HEK293 (cell line): ENCODE data around the gene PRAF2.

Experiments
- CTCF ChIA-PET: fragments of 350-600 bp; formaldehyde crosslinking; extraction: SDS; loops from one replicate; lab custom pipeline; 2021; ENCODE audit warnings: antibody characterized with exemption; lab: Yijun Ruan, JAX
- POLR2A ChIA-PET: fragments of 300-600 bp; formaldehyde crosslinking; extraction: SDS; loops from one replicate; lab custom pipeline; 2020; ENCODE audit warnings: antibody characterized with exemption, inconsistent platforms; lab: Yijun Ruan, JAX
- H3K27ac ChIP-seq: fragments of 200-500 bp; sonication (Bioruptor generic); 2 replicates; pipeline ENCODE4 v1.5.1; 2014; ENCODE audit warnings: low read depth, low read length, control low read depth, inconsistent platforms; ENCODE audit errors: extremely low read depth
- H3K36me3 ChIP-seq, 2 experiments: fragments of 200-500 bp in 1 of 2; sonication (Bioruptor generic) in 1 of 2; 1 replicate in 1 of 2; 2 replicates in 1 of 2; pipeline ENCODE4 v1.5.1; 2014 to 2017; ENCODE audit warnings: inconsistent platforms in 2 of 2, low read length in 2 of 2; ENCODE audit not compliant: control insufficient read depth in 2 of 2, insufficient read depth in 1 of 2
- H3K4me1 ChIP-seq: fragments of 200-500 bp; sonication (Bioruptor generic); 2 replicates; pipeline ENCODE4 v1.5.1; 2014; ENCODE audit warnings: mild to moderate bottlenecking, low read length, inconsistent platforms; ENCODE audit not compliant: control insufficient read depth, insufficient read depth
- H3K4me3 ChIP-seq: 2 replicates; pipeline ENCODE4 v1.5.1; 2011; ENCODE audit warnings: low read depth, mild to moderate bottlenecking, control low read depth, low read length, moderate library complexity
- H3K9me3 ChIP-seq: fragments of 200-500 bp; sonication (Bioruptor generic); 2 replicates; pipeline ENCODE4 v1.5.1; 2014; ENCODE audit warnings: low read depth, low read length, inconsistent platforms; ENCODE audit not compliant: control insufficient read depth, insufficient read depth
- GLIS1 ChIP-seq: fragments of 450-650 bp; formaldehyde crosslinking; IDR thresholded peaks from 2 replicates; pipeline ENCODE4 v1.5.1; 2016; ENCODE audit warnings: missing biosample characterization, missing genetic modification characterization
- IKZF3 ChIP-seq: fragments of 450-650 bp; IDR thresholded peaks from 2 replicates; pipeline ENCODE4 v1.5.0; 2018; ENCODE audit warnings: missing biosample characterization, mild to moderate bottlenecking, missing genetic modification characterization, moderate library complexity
- KLF1 ChIP-seq: fragments of 450-650 bp; formaldehyde crosslinking; IDR thresholded peaks from 2 replicates; pipeline ENCODE4 v1.5.1; 2016; ENCODE audit warnings: missing biosample characterization, missing genetic modification characterization
- PRDM1 ChIP-seq: fragments of 450-650 bp; formaldehyde crosslinking; IDR thresholded peaks from 2 replicates; pipeline ENCODE4; 2016; ENCODE audit warnings: missing biosample characterization, missing genetic modification characterization
- PRDM6 ChIP-seq: fragments of 450-650 bp; formaldehyde crosslinking; IDR thresholded peaks from 2 replicates; pipeline ENCODE4 v1.5.1; 2017; ENCODE audit warnings: missing biosample characterization, missing genetic modification characterization
- SCRT2 ChIP-seq: fragments of 450-650 bp; formaldehyde crosslinking; IDR thresholded peaks from 2 replicates; pipeline ENCODE4 v1.5.1; 2016; ENCODE audit warnings: missing biosample characterization, missing genetic modification characterization
- TSHZ1 ChIP-seq: fragments of 450-650 bp; formaldehyde crosslinking; IDR thresholded peaks from 2 replicates; pipeline ENCODE4 v1.5.1; 2016; ENCODE audit warnings: missing biosample characterization, missing genetic modification characterization, borderline replicate concordance
- ZBTB20 ChIP-seq: fragments of 450-650 bp; formaldehyde crosslinking; IDR thresholded peaks from 2 replicates; pipeline ENCODE4 v1.5.1; 2016; ENCODE audit warnings: missing biosample characterization, missing genetic modification characterization
- ZBTB49 ChIP-seq: fragments of 450-650 bp; formaldehyde crosslinking; IDR thresholded peaks from 2 replicates; pipeline ENCODE4 v1.5.1; 2016; ENCODE audit warnings: missing biosample characterization, missing genetic modification characterization, low read depth
- ZNF132 ChIP-seq: fragments of 450-650 bp; formaldehyde crosslinking; IDR thresholded peaks from 2 replicates; pipeline ENCODE4 v1.5.1; 2017; ENCODE audit warnings: missing biosample characterization, missing genetic modification characterization, borderline replicate concordance
- ZNF214 ChIP-seq: fragments of 450-650 bp; formaldehyde crosslinking; IDR thresholded peaks from 2 replicates; pipeline ENCODE4 v1.5.1; 2017; ENCODE audit warnings: missing biosample characterization, mild to moderate bottlenecking, missing genetic modification characterization, borderline replicate concordance
- ZNF221 ChIP-seq: fragments of 450-650 bp; formaldehyde crosslinking; IDR thresholded peaks from 2 replicates; pipeline ENCODE4 v1.5.1; 2017; ENCODE audit warnings: missing biosample characterization, missing genetic modification characterization, borderline replicate concordance
- ZNF223 ChIP-seq: fragments of 450-650 bp; formaldehyde crosslinking; IDR thresholded peaks from 2 replicates; pipeline ENCODE4 v1.5.1; 2016; ENCODE audit warnings: missing biosample characterization, missing genetic modification characterization
- ZNF292 ChIP-seq: fragments of 450-650 bp; formaldehyde crosslinking; IDR thresholded peaks from 2 replicates; pipeline ENCODE4 v1.5.1; 2016; ENCODE audit warnings: low read depth, missing biosample characterization, missing genetic modification characterization, borderline replicate concordance
- ZNF341 ChIP-seq: fragments of 450-650 bp; formaldehyde crosslinking; IDR thresholded peaks from 2 replicates; pipeline ENCODE4; 2016; ENCODE audit warnings: low read depth, missing biosample characterization, missing genetic modification characterization
- ZNF404 ChIP-seq: fragments of 450-650 bp; formaldehyde crosslinking; IDR thresholded peaks from 2 replicates; pipeline ENCODE4 v1.5.1; 2017; ENCODE audit warnings: missing biosample characterization, missing genetic modification characterization
- ZNF48 ChIP-seq: fragments of 450-650 bp; formaldehyde crosslinking; IDR thresholded peaks from 2 replicates; pipeline ENCODE4 v1.5.1; 2016; ENCODE audit warnings: missing biosample characterization, missing genetic modification characterization
- ZNF544 ChIP-seq: fragments of 450-650 bp; formaldehyde crosslinking; IDR thresholded peaks from 2 replicates; pipeline ENCODE4 v1.5.0; 2017; ENCODE audit warnings: missing biosample characterization, missing genetic modification characterization
- ZNF560 ChIP-seq: fragments of 450-650 bp; formaldehyde crosslinking; IDR thresholded peaks from 2 replicates; pipeline ENCODE4 v1.5.1; 2017; ENCODE audit warnings: missing biosample characterization, missing genetic modification characterization, borderline replicate concordance
- ZNF664 ChIP-seq: fragments of 450-650 bp; formaldehyde crosslinking; IDR thresholded peaks from 2 replicates; pipeline ENCODE4 v1.5.1; 2016; ENCODE audit warnings: missing biosample characterization, missing genetic modification characterization
- ZNF747 ChIP-seq: fragments of 450-650 bp; formaldehyde crosslinking; IDR thresholded peaks from 2 replicates; pipeline ENCODE4 v1.5.1; 2016; ENCODE audit warnings: missing biosample characterization, missing genetic modification characterization
- ZNF768 ChIP-seq: fragments of 450-650 bp; formaldehyde crosslinking; IDR thresholded peaks from 2 replicates; pipeline ENCODE4 v1.5.1; 2018; ENCODE audit warnings: missing biosample characterization, mild to moderate bottlenecking, missing genetic modification characterization
- ZNF785 ChIP-seq: fragments of 450-650 bp; formaldehyde crosslinking; IDR thresholded peaks from 2 replicates; pipeline ENCODE4 v1.5.1; 2016; ENCODE audit warnings: missing biosample characterization, missing genetic modification characterization
- ZSCAN18 ChIP-seq: fragments of 450-650 bp; formaldehyde crosslinking; IDR thresholded peaks from 2 replicates; pipeline ENCODE4 v1.5.1; 2016; ENCODE audit warnings: missing biosample characterization, missing genetic modification characterization

Gene PRAF2

GRCh38 chrX:49066690-49067089 is 7.1 kb downstream of the PRAF2 start:
- POLR2A ChIA-PET, result no interaction called here
- Histone ChIP-seq H3K4me1 (no peaks in the 10 kb centered on the region), H3K4me3 (no peak overlapping the region), H3K9me3 (no peaks in the 10 kb centered on the region), H3K36me3 (peaks cover 0 to 40% of the 10 kb centered on the region in 2 experiments; a peak in 1 of 3 replicates), H3K27ac (no peak overlapping the region)
- no peak for TF ChIP-seq GLIS1 (tag by site-specific recombination)
- no peak for TF ChIP-seq ZNF292 (tag by site-specific recombination)
- peak; percentile 84 for TF ChIP-seq ZNF341 (tag by site-specific recombination)
- CTCF ChIA-PET, result no interaction called here

- CTCF ChIA-PET, result no interaction called here
- TF ChIP-seq ZNF560 (tag by site-specific recombination) (no peak), ZNF664 (tag by site-specific recombination) (peak; percentile 84), TSHZ1 (no peak)
- TF ChIP-seq, all 188 proteins: peak for 1
- Histone ChIP-seq H3K4me3 (no peak overlapping the region), H3K9me3 (no peaks in the 10 kb centered on the region), H3K27ac (no peak overlapping the region), H3K4me1 (no peaks in the 10 kb centered on the region), H3K36me3 (peaks cover 0 to 39% of the 10 kb centered on the region in 2 experiments; a peak in 1 of 3 replicates)
- POLR2A ChIA-PET, result no interaction called here
Measured at GRCh38 chrX:49066278-49066677, 7.5 kb downstream of the PRAF2 start.

GRCh38 chrX:49064735-49065134 is 9.1 kb downstream of the PRAF2 start:
- TF ChIP-seq PRDM6 (tag by site-specific recombination), result no peak
- no peak for TF ChIP-seq ZNF404 (tag by site-specific recombination)
- TF ChIP-seq ZBTB49 (tag by site-specific recombination), result no peak
- TF ChIP-seq ZNF221 (tag by site-specific recombination), result no peak
- no peak for TF ChIP-seq ZBTB20 (tag by site-specific recombination)
- no peak for TF ChIP-seq ZNF747 (tag by site-specific recombination)
- no peak for TF ChIP-seq ZNF214 (tag by site-specific recombination)
- no peak for TF ChIP-seq PRDM1 (tag by site-specific recombination)
- TF ChIP-seq IKZF3 (tag by site-specific recombination), result no peak
- no peak for TF ChIP-seq ZNF132 (tag by site-specific recombination)
- TF ChIP-seq SCRT2 (tag by site-specific recombination), result no peak
- TF ChIP-seq ZNF544 (tag by site-specific recombination), result no peak
- no peak for TF ChIP-seq ZNF768 (tag by site-specific recombination)
- no peak for TF ChIP-seq ZNF223 (tag by site-specific recombination)
- TF ChIP-seq ZNF785 (tag by site-specific recombination), result no peak
- no peak for TF ChIP-seq KLF1
- TF ChIP-seq ZSCAN18 (tag by site-specific recombination), result no peak
- TF ChIP-seq ZNF48 (tag by site-specific recombination), result no peak
- H3K36me3 ChIP-seq, result peaks cover 0 to 41% of the 10 kb centered on the region in 2 experiments; a peak in 1 of 3 replicates
- POLR2A ChIA-PET, result no interaction called here

More at GRCh38 chrX:49064735-49065134, 9.1 kb downstream of the PRAF2 start:
- Histone ChIP-seq H3K4me1 (no peaks in the 10 kb centered on the region), H3K27ac (no peak overlapping the region), H3K9me3 (no peaks in the 10 kb centered on the region), H3K4me3 (no peak overlapping the region)
- CTCF ChIA-PET, result no interaction called here
